Loucy (cell line): ENCODE results near the gene CDH8.

Source experiments
- H2AFZ ChIP-seq: fragments of 200-600 bp; sonication (generic); 2 replicates; pipeline ENCODE4 v1.6.0; 2016; ENCODE audit warnings: antibody characterized with exemption, mild to moderate bottlenecking, low read length, moderate library complexity
- H3F3A ChIP-seq: fragments of 200-600 bp; 2 replicates; pipeline ENCODE4 v1.6.0; 2016; ENCODE audit warnings: antibody characterized with exemption, low read depth, mild to moderate bottlenecking
- H3K27me3 ChIP-seq: fragments of 200-600 bp; sonication (generic); 2 replicates; pipeline ENCODE4 v1.6.1; 2014; ENCODE audit warnings: low read length, mild to moderate bottlenecking; ENCODE audit not compliant: insufficient read depth, poor library complexity, severe bottlenecking
- H3K36me3 ChIP-seq: fragments of 200-600 bp; sonication (generic); 2 replicates; pipeline ENCODE4 v1.6.1; 2016; ENCODE audit warnings: low read length; ENCODE audit not compliant: insufficient read depth
- H3K4me1 ChIP-seq: fragments of 200-600 bp; sonication (generic); 2 replicates; pipeline ENCODE4 v1.5.1; 2014; ENCODE audit warnings: low read length, mild to moderate bottlenecking; ENCODE audit not compliant: insufficient read depth, poor library complexity, severe bottlenecking
- H3K4me2 ChIP-seq: fragments of 200-600 bp; sonication (generic); 2 replicates; pipeline ENCODE4 v1.6.0; 2014; ENCODE audit warnings: antibody characterized with exemption, low read length, low read depth, mild to moderate bottlenecking; ENCODE audit not compliant: poor library complexity, severe bottlenecking
- H3K4me3 ChIP-seq: fragments of 200-600 bp; sonication (generic); 2 replicates; pipeline ENCODE4 v1.5.1; 2014; ENCODE audit warnings: low read length, mild to moderate bottlenecking, mixed read lengths; ENCODE audit not compliant: poor library complexity, severe bottlenecking
- H3K79me2 ChIP-seq: fragments of 200-600 bp; sonication (generic); 2 replicates; pipeline ENCODE4 v1.6.1; 2014; ENCODE audit warnings: low read length; ENCODE audit not compliant: insufficient read depth
- H3K9ac ChIP-seq: fragments of 200-600 bp; sonication (generic); 2 replicates; pipeline ENCODE4 v1.6.0; 2014; ENCODE audit warnings: mild to moderate bottlenecking, low read depth, low read length, moderate library complexity; ENCODE audit not compliant: poor library complexity, severe bottlenecking
- H3K9me2 ChIP-seq: fragments of 200-600 bp; sonication (generic); replicated peaks from 2 replicates; pipeline ENCODE4 v1.6.1; 2016; ENCODE audit warnings: low read depth, low read length, mixed read lengths
- H3K9me3 ChIP-seq: fragments of 200-600 bp; sonication (generic); 2 replicates; pipeline ENCODE4 v1.6.1; 2014; ENCODE audit warnings: mild to moderate bottlenecking, antibody characterized with exemption, low read length, low read depth; ENCODE audit not compliant: insufficient read depth
- H4K20me1 ChIP-seq: fragments of 200-600 bp; sonication (generic); 2 replicates; pipeline ENCODE4 v1.6.0; 2014; ENCODE audit warnings: antibody characterized with exemption, low read length, mild to moderate bottlenecking; ENCODE audit not compliant: insufficient read depth, poor library complexity, severe bottlenecking
- EZH2phosphoT487 ChIP-seq: fragments of 200-600 bp; IDR thresholded peaks from 2 replicates; pipeline ENCODE4 v1.6.1; 2018; ENCODE audit warnings: antibody characterized with exemption, mild to moderate bottlenecking, moderate library complexity, borderline replicate concordance
- TF ChIP-seq, protein P1 (sequence below): fragments of 200-600 bp; sonication (generic); conservative IDR thresholded peaks from 2 replicates; pipeline ENCODE4 v1.5.1; 2014; ENCODE audit warnings: mild to moderate bottlenecking, antibody characterized with exemption, low read length

The CDH8 gene

GRCh38 chr16:61969077-61969382 lies 67.2 kb downstream of the CDH8 start:
- H2AFZ ChIP-seq, result no peak overlapping the region
- no peaks in the 10 kb centered on the region for H3F3A ChIP-seq
- no peak for TF ChIP-seq EZH2phosphoT487
- TF ChIP-seq, protein P1, sequence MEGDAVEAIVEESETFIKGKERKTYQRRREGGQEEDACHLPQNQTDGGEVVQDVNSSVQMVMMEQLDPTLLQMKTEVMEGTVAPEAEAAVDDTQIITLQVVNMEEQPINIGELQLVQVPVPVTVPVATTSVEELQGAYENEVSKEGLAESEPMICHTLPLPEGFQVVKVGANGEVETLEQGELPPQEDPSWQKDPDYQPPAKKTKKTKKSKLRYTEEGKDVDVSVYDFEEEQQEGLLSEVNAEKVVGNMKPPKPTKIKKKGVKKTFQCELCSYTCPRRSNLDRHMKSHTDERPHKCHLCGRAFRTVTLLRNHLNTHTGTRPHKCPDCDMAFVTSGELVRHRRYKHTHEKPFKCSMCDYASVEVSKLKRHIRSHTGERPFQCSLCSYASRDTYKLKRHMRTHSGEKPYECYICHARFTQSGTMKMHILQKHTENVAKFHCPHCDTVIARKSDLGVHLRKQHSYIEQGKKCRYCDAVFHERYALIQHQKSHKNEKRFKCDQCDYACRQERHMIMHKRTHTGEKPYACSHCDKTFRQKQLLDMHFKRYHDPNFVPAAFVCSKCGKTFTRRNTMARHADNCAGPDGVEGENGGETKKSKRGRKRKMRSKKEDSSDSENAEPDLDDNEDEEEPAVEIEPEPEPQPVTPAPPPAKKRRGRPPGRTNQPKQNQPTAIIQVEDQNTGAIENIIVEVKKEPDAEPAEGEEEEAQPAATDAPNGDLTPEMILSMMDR, result no peak
- no peak overlapping the region for H3K9ac ChIP-seq
- no peaks in the 10 kb centered on the region for H3K79me2 ChIP-seq
- H3K27me3 ChIP-seq, result no peaks in the 10 kb centered on the region
- no peaks in the 10 kb centered on the region for H3K36me3 ChIP-seq
- no peaks in the 10 kb centered on the region for H4K20me1 ChIP-seq
- H3K4me1 ChIP-seq, result no peaks in the 10 kb centered on the region
- no peaks in the 10 kb centered on the region for H3K9me2 ChIP-seq
- H3K4me3 ChIP-seq, result no peak overlapping the region
- no peaks in the 10 kb centered on the region for H3K9me3 ChIP-seq
- H3K4me2 ChIP-seq, result no peak overlapping the region

GRCh38 chr16:61968242-61969076 lies 67.8 kb downstream of the CDH8 start:
- Histone ChIP-seq H4K20me1 (no peaks in the 10 kb centered on the region), H3K9me2 (no peaks in the 10 kb centered on the region), H3K4me3 (no peak overlapping the region), H3K79me2 (no peaks in the 10 kb centered on the region), H3K4me1 (no peaks in the 10 kb centered on the region), H2AFZ (no peak overlapping the region), H3F3A (no peaks in the 10 kb centered on the region), H3K9me3 (no peaks in the 10 kb centered on the region), H3K4me2 (no peak overlapping the region), H3K36me3 (no peaks in the 10 kb centered on the region), H3K27me3 (no peaks in the 10 kb centered on the region), H3K9ac (no peak overlapping the region)
- TF ChIP-seq EZH2phosphoT487, result no peak
- TF ChIP-seq, protein P1, result no peak

- no peaks in the 10 kb centered on the region for H3F3A ChIP-seq
- H3K4me3 ChIP-seq, result no peak overlapping the region
- H3K4me2 ChIP-seq, result no peak overlapping the region
These were observed 79.0 kb downstream of the CDH8 start for GRCh38 chr16:61957075-61957855.

More at GRCh38 chr16:61957075-61957855, 79.0 kb downstream of the CDH8 start:
- Histone ChIP-seq H3K4me1 (no peaks in the 10 kb centered on the region), H3K27me3 (no peaks in the 10 kb centered on the region), H3K9me3 (no peaks in the 10 kb centered on the region), H3K9ac (no peak overlapping the region), H2AFZ (no peak overlapping the region), H3K79me2 (no peaks in the 10 kb centered on the region), H3K9me2 (no peaks in the 10 kb centered on the region), H4K20me1 (no peaks in the 10 kb centered on the region), H3K36me3 (no peaks in the 10 kb centered on the region)
- no peak for TF ChIP-seq EZH2phosphoT487
- TF ChIP-seq, protein P1, result no peak
